HG03066 (cell line): ENCODE data around the gene PCK2.

Experiments used
- ATAC-seq: cut with Tn5 transposase; IDR thresholded peaks from one replicate; pipeline ENCODE4 v1.9.1; 2021; ENCODE audit warnings: low read depth; ENCODE audit not compliant: unreplicated experiment

PCK2 gene

GRCh38 chr14:24132976-24133375, 38.9 kb downstream of the PCK2 start:
- no peak for ATAC-seq

GRCh38 chr14:24133735-24134134, 39.6 kb downstream of the PCK2 start:
- ATAC-seq = no peak

GRCh38 chr14:24135584-24135833, 41.4 kb downstream of the PCK2 start:
- ATAC-seq = peak; percentile 12

GRCh38 chr14:24135834-24136683, 41.9 kb downstream of the PCK2 start, which contains the start of gene PSME1:
TSS of gene PSME1 (plus strand) at chr14:24136194. CDS start at chr14:24136263, 69 bp downstream.
- ATAC-seq = peak; percentile 85

GRCh38 chr14:24136684-24137528, 42.8 kb downstream of the PCK2 start:
- ATAC-seq = no peak

- no peak for ATAC-seq
Observed at GRCh38 chr14:24137529-24138395, 43.7 kb downstream of the PCK2 start.

- no peak for ATAC-seq
Observed at GRCh38 chr14:24138396-24139271, 44.5 kb downstream of the PCK2 start.

- no peak for ATAC-seq
Observed at GRCh38 chr14:24139272-24139934, 45.3 kb downstream of the PCK2 start.

GRCh38 chr14:24141097-24141880, 47.2 kb downstream of the PCK2 start, which contains the start of gene EMC9:
TSS of gene EMC9 (minus strand) at chr14:24141591. CDS start at chr14:24141304, 287 bp downstream.
- ATAC-seq = peak; percentile 81

- ATAC-seq = no peak
Observed at GRCh38 chr14:24143511-24143910, 49.4 kb downstream of the PCK2 start.

GRCh38 chr14:24144451-24144850, 50.3 kb downstream of the PCK2 start:
- no peak for ATAC-seq

- no peak for ATAC-seq
Observed at GRCh38 chr14:24145219-24145618, 51.1 kb downstream of the PCK2 start.

GRCh38 chr14:24145690-24146452, 51.8 kb downstream of the PCK2 start:
- no peak for ATAC-seq

- ATAC-seq = peak; percentile 57
Observed at GRCh38 chr14:24146453-24146977, 52.4 kb downstream of the PCK2 start, which contains the start of gene PSME2. TSS of gene PSME2 (minus strand) at chr14:24146610. CDS start at chr14:24146581, 29 bp downstream.

GRCh38 chr14:24146978-24147760, 53.1 kb downstream of the PCK2 start, which contains the start of gene RNF31:
TSS of gene RNF31 (plus strand) at chr14:24147498. CDS start at chr14:24147699, 201 bp downstream.
- ATAC-seq = peak; percentile 85

GRCh38 chr14:24147761-24148428, 53.8 kb downstream of the PCK2 start:
- no peak for ATAC-seq
